Measurements from ENCODE around the gene KCNA5.

The KCNA5 gene

GRCh38 chr12:5094551-5094950 lies 50.9 kb downstream of the KCNA5 start:
- DNase-seq (ENCODE audit: low read depth), result no peak
- TF ChIP-seq CTCF (conservative IDR thresholded peaks at IDR 0.05; ENCODE audit: low read depth, low read length), result no peak

DNA sequence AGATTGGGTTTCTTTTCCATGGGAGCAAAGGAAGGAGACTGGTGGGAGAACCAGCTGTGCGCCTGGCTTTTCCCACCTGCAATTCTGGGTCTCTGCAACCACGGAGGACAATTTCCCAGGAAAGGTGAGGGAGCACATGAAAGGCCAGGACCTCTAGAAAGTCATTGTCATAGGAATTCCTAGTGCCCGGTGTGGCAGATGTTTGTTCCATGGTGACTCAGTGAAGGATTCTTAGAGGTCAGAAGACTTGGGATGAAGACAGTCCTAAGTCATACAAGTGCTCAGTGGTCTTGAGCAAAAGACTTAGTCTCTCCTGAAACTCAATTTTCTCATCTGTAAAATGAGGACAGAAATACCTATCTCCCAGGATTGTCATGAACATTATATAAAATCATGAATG lies 51.3 kb downstream of the KCNA5 start:
- no peak overlapping the region for H3K4me3 ChIP-seq (ENCODE audit: low read depth, low read length)
- DNase-seq (ENCODE audit: low read depth), result no peak
- no peak for TF ChIP-seq CTCF (conservative IDR thresholded peaks at IDR 0.05; ENCODE audit: low read depth, low read length)

More at GRCh38 chr12:5094551-5094950, 50.9 kb downstream of the KCNA5 start:
- H3K4me3 ChIP-seq (ENCODE audit: low read depth, low read length), result no peak overlapping the region

All from choroid plexus epithelial cell (primary cell).